CD4-positive, alpha-beta T cell treated with Interleukin-1 beta for 1 hour (primary cell): ENCODE measurements around the gene TUBG2.

ENCODE experiments used
- DNase-seq, 2 donors: peaks; one replicate each; pipeline ENCODE4 v3.0.0-alpha.2; 2020 to 2022

Gene TUBG2

DNA sequence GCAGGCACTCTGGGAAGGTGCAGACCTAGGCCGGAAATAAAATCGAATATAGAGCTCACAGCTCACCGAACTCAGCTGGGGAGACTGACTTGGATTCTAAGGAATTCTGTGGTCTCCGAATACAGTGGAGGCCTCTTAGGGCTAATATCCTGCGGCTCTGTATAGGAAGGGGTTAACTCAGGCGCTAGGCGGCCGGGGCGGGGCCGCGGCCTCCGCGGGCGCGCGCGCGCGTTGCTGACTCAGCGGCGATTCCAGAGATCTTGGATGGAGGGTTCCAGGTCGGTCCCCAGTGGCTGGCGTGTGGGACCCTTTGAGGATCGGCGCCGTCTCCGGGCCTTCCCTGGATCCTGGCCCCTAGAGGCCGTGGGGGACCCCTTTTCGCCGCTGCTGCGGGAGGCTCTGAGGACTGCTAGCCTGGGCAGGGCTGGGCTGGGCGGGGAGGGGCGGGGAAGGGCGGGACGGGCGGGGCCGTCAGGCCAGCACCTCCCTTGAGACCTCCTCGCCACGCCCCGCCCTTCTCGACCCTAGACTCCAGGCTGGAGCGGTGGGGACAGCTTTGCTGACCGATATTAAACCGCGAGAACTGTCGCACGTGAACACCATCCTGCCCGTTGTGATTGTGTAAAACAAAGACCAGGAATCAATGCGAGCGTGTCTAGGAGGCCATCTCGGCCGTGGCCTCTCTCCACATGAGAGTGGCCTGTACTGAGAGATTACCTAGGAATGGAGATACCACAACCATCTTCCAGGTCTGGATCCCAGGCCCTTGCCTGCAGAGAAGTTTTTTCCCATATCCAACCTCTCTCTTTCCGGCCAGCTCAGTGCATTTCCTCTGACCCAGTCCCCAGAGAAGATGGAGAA, 19.1 kb downstream of the TUBG2 start:
- DNase-seq = peak; percentile 75 to 76

GRCh38 chr17:42678951-42679491, 19.9 kb downstream of the TUBG2 start:
- DNase-seq = peak in 1 of 2 donors; percentile 44

DNA sequence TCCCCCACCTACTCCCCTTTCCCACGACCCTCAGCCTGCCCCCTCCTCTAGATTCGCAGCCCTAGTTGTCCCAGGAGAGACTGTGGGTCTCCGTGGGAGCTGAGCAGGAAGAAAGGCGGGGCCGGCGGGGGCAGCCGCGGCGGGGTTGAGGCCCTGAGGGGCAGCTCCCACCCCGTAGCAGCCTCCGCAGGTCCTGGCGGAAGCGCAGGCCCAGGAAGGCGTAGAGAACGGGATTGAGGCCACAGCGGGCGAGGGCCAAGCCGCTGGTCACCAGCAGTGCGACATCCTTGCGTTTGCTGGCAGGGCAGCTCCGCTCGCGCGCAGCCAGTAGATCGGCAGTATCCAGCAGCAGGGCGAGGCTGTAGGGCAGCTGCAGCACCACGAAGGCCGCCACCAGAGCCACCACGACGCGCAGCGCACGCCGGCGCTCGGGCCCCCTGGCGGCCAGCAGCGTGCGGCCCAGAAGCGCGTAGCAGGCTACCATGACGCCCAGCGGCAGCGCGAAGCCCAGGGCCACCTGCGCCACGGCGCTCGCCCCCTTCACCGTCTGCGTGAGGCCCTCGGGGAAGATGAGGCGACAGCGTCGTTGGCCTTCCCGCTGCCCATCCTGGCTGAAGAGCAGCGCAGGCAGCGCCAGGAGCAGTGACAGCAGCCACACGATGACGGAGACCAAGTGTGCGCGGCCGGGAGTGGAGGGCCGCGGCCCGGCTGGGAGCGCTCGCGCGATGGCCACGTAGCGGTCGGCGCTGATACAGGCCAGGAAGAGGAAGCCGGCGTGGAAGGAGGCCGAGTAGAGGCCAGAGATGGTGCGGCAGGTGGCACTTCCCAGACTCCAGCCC, 20.6 kb downstream of the TUBG2 start:
- peak; percentile 81 to 82 for DNase-seq

GRCh38 chr17:42680331-42680808, 21.3 kb downstream of the TUBG2 start:
- no peak for DNase-seq

- DNase-seq = peak in 1 of 2 donors; percentile 17
Observed at GRCh38 chr17:42681976-42682721, 23.1 kb downstream of the TUBG2 start, which contains the start of gene CNTNAP1. CNTNAP1 (plus strand) TSS chr17:42682531; CDS start chr17:42682830, 299 bp downstream.

DNA sequence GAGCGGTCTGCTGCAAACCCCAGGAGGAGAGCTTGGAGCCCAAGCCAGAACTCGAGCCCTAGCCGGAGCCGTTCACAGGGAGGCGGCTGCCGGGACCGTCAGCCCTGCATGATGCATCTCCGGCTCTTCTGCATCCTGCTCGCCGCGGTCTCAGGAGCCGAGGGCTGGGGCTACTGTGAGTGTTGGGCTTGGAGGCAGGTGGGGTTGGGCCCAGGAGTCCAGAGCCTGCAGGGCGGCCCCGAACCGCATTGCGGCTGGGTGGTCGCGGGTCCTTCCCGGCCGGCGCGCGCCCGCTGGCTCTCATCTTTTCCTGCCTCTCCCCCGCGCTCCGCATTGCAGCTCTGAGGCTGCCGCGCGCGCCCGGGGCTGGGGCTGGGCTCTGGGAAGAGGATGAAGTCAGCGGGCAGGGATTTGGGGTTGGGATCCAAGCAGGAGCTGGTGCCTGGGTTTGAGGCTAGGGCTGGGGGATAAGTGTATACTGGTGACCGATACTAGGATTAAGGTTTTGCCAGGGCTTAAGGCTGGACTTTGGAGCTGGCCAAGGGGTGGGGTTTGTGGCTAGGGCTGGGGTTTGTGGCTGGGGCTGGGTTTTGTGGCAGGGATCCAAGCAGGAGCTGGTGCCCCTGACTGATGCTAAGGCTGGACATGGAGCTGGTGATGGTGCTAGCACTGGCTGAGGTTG, 23.8 kb downstream of the TUBG2 start:
- DNase-seq = no peak

GRCh38 chr17:42683407-42684034, 24.4 kb downstream of the TUBG2 start:
- no peak for DNase-seq

- DNase-seq = no peak
Observed at GRCh38 chr17:42684929-42685556, 26.0 kb downstream of the TUBG2 start.

DNA sequence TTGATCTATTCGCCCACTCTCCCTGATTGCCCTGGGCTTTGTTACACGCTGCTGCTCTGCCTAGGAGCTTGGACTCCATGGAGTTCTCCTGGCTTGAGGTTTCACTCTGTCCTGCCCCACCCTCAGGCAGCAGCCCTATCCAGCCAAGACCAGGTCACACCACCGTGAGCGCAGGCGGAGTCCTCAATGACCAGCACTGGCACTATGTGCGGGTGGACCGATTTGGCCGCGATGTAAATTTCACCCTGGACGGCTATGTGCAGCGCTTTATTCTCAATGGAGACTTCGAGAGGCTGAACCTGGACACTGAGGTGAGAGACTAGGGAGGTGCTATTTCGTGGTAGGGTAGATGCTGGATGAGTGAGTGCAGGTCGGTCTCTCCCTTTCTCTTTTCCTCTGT, 26.7 kb downstream of the TUBG2 start:
- no peak for DNase-seq

DNA sequence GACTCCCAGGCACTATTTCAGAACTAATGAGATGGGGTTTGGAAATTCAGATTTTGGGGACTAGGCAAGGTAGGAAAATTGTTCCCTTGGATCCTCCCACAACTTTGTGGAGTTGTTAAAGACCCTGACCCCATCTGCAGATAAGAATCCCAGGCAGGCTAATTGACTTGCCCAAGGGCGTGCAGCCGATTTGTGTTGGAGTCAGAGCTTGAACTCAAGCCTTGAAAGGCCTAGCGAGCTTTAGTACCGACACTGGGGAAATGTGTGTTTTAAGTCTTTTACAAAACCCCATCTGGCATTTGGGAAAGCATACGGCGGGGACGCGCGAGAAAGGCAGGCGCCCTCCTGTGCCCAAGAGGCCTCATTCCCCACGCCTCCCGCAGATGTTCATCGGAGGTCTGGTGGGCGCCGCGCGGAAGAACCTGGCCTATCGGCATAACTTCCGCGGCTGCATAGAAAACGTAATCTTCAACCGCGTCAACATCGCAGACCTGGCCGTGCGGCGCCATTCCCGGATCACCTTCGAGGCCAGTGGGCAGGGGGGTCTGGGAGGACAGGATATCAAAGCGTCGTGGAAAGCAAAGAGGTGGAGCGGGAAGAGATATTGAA, 27.5 kb downstream of the TUBG2 start:
- no peak for DNase-seq

- no peak for DNase-seq
Observed at GRCh38 chr17:42687707-42688320, 28.7 kb downstream of the TUBG2 start.

DNA sequence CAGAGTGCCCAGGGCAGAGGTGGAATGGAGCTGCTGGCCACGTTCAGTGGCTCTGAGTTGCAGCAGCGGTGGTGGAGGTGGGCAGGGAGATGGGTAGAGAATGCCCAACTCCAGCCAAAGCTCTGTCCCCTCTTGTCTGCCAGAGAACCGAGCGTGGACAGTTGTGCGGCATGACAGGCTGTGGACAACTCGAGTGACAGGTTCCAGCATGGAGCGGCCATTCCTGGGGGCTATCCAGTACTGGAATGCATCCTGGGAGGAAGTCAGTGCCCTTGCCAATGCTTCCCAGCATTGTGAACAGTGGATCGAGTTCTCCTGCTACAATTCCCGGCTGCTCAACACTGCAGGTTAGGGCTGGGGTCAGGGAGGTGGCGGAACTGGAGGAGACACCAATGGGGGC, 31.5 kb downstream of the TUBG2 start:
- no peak for DNase-seq

- DNase-seq = no peak
Observed at GRCh38 chr17:42691021-42691545, 32.0 kb downstream of the TUBG2 start.

- DNase-seq = no peak
Observed at GRCh38 chr17:42692489-42692888, 33.4 kb downstream of the TUBG2 start.

GRCh38 chr17:42694524-42694923, 35.4 kb downstream of the TUBG2 start:
- no peak for DNase-seq

DNA sequence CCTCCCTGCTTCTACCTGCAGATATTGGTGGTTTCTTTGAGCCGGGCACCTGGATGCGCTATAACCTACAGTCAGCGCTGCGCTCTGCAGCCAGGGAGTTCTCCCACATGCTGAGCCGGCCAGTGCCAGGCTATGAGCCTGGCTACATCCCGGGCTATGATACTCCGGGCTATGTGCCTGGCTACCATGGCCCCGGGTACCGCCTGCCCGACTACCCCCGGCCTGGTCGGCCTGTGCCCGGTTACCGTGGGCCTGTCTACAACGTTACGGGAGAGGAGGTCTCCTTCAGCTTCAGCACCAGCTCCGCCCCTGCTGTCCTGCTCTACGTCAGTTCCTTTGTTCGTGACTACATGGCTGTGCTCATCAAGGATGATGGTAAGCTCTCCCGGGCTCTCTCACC, 36.4 kb downstream of the TUBG2 start:
- DNase-seq = no peak

GRCh38 chr17:42697108-42697811, 38.2 kb downstream of the TUBG2 start:
- no peak for DNase-seq

- no peak for DNase-seq
Observed at GRCh38 chr17:42698736-42699414, 39.8 kb downstream of the TUBG2 start.

DNA sequence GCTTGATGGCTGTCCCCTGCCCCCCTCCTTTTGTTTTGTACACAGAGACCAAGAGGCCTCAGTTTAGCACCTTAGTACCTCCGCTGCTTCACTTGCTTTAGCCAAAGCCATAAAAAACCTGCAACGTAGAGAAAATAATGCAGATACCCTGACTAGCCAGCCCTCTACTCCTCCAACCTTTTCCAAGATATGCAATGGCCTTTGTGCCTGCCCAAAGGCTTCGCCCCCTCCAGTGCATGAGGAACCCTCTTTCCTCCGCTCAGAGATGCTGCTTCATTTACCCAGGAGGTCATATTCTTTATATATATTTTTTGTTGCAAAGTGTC, 40.3 kb downstream of the TUBG2 start:
- no peak for DNase-seq
